GM19193 (cell line): ENCODE measurements around the gene OARD1.

ENCODE experiments used
- POLR2A ChIP-seq: IDR thresholded peaks from 4 replicates; pipeline ENCODE4 v1.6.1; 2011; ENCODE audit not compliant: insufficient read depth, insufficient read length; ENCODE audit errors: extremely low read depth

OARD1 gene

GRCh38 chr6:41059556-41059955 is 12.6 kb downstream of the OARD1 start:
- TF ChIP-seq POLR2A: no peak

- TF ChIP-seq POLR2A: no peak
Observed at GRCh38 chr6:41058783-41059181, 13.4 kb downstream of the OARD1 start.

GRCh38 chr6:41056768-41057490 is 15.2 kb downstream of the OARD1 start:
- no peak for TF ChIP-seq POLR2A

GRCh38 chr6:41055149-41055548 is 17.0 kb downstream of the OARD1 start:
- TF ChIP-seq POLR2A: no peak

- no peak for TF ChIP-seq POLR2A
Observed at GRCh38 chr6:41054511-41054910, 17.6 kb downstream of the OARD1 start.

GRCh38 chr6:41053041-41053440 is 19.1 kb downstream of the OARD1 start, which contains the start of gene APOBEC2:
TSS of gene APOBEC2 (plus strand) at chr6:41053202. CDS start at chr6:41053348, 146 bp downstream.
- no peak for TF ChIP-seq POLR2A

GRCh38 chr6:41051873-41052272 is 20.3 kb downstream of the OARD1 start:
- no peak for TF ChIP-seq POLR2A

- no peak for TF ChIP-seq POLR2A
Observed at GRCh38 chr6:41050536-41050935, 21.6 kb downstream of the OARD1 start.

- TF ChIP-seq POLR2A: no peak
Observed at GRCh38 chr6:41049955-41050354, 22.2 kb downstream of the OARD1 start.

- TF ChIP-seq POLR2A: no peak
Observed at GRCh38 chr6:41049521-41049920, 22.6 kb downstream of the OARD1 start.

GRCh38 chr6:41047745-41048732 is 24.1 kb downstream of the OARD1 start:
- no peak for TF ChIP-seq POLR2A

GRCh38 chr6:41047306-41047705 is 24.9 kb downstream of the OARD1 start:
- no peak for TF ChIP-seq POLR2A

- no peak for TF ChIP-seq POLR2A
Observed at GRCh38 chr6:41046084-41046483, 26.1 kb downstream of the OARD1 start.

GRCh38 chr6:41045664-41046063 is 26.5 kb downstream of the OARD1 start:
- no peak for TF ChIP-seq POLR2A

GRCh38 chr6:41043151-41043550 is 29.0 kb downstream of the OARD1 start:
- TF ChIP-seq POLR2A: no peak
